Midbrain (tissue), 1 donor: Measurements from ENCODE around the gene ATP8B1.
"Not testable (repeated sequence)": the region's sequence is repeated elsewhere in the genome, so short reads cannot be mapped to it uniquely, and the experiment has no call there.

Experiments
- DNase-seq: peaks from one replicate; lab custom pipeline; 2025; lab: John Stamatoyannopoulos, UW

ATP8B1 gene

DNA sequence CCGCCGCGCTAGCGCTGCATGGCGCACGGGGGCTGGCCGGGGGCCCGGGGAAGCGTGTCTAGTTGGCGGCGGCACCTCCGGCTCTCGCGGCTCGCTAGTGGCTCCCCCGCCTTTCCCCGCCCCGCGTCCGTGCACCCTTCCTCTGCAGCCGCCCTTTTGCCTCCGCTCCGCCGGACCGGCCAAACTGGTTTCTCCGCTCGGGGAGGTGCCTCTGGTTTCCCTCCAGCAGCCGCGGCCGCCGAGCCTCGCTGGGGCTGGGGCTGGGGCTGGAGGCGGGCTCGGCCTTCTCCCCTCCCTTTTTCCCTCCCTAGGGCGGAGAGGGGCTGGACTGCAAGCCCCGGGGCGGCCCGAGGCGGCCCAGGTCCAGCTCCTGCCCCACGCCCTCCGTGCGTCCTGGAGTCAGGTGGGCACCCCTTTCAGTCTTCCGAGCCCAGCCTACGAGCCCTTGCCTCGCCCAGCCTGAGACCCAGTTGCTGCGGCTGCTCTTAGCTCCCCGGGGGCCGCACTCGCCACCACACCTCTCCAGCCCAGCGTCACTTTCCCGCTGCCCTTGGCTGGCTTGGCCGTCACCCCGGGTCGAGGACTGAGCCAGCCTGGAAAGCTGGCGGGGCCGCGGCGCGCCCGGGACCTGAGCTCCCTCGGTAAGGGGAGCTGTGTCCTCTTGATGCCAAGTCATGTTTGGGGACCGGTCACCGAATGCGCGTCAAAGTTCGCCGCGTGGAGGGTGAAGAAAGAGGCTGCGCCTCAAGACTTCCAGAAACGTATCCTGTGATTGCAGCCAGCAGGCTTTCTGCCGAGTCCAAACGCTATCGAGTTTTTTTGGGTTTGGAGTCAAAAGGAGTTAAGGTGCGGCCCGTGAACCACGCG lies at the start of gene ATP8B1:
TSS of gene ATP8B1 (minus strand) at position 213 of the 867 bp plus-strand sequence. CDS start 71,508 bp downstream, outside the sequence.
- DNase-seq = no peak

DNA sequence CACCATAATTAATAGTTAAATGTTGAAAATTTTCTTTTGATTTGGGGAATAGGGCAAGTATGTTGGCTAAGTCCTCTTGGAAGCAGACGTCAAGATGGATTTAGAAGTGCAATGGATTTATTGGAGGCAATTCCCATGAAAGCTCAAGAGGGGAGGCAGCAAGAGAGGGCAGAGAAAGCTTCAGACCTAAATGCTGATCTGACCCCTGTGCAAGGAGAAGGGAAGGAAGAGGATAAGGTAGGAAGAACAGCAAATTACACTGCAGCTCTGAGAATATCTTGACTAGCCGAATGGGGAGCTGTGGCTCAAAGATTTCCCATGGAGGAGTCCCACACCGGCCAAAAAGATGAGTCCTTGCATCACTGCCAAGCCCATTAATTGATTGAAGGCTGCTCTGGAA lies 46.9 kb upstream of the ATP8B1 start:
- no peak for DNase-seq

DNA sequence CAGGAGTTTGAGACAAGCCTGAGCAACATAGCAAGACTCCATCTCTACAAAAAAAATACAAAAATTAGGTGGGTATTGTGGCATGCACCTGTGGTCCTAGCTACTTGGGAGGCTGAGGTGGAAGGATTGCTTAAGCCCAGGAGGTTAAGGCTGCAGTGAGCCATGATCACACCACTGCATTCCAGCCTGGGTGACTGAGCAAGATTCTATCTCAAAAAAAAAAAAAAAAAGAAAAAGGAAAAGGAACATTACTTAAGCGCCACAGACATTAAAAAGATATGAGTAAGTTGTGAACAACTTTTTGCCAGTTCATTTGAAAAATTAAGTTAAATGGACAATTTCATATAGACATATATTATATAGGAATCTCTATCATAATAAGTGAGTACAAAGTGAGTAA lies 45.3 kb upstream of the ATP8B1 start:
- DNase-seq = not testable (repeated sequence)

DNA sequence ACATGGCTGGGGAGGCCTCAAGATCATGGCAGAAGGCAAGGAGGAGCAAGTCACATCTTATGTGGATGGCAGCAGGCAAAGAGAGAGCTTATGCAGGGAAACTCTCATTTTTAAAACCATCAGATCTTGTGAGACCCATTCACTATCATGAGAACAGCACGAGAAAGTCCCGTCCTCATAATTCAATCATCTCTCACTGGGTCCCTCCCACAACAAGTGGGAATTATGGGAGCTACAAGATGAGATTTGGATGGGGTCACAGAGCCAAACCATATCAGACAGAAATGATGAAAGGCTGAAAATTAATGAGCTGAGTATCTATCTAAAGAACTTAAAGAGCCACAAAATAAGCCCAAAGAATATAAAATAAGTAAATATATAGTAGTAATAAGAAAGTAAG lies 44.3 kb upstream of the ATP8B1 start:
- not testable (repeated sequence) for DNase-seq

DNA sequence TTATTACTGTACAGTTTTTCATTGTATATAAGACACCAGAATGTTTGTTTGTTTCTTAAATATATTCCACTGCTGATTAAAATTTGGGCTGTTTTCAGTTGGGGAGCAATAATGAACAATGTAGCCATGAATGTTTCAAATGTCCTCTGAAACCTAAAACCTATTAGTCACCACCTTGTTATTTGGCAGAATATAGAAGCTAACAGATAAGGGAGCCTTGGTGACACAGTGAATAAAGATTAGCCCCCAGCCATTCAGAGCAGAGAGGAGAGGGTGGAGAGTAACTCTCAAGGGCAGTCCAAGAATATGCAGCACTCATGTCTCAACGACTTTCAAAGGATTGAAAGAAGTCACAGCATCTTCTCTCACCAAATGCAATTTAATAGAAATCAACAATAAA lies 43.1 kb upstream of the ATP8B1 start:
- no peak for DNase-seq

DNA sequence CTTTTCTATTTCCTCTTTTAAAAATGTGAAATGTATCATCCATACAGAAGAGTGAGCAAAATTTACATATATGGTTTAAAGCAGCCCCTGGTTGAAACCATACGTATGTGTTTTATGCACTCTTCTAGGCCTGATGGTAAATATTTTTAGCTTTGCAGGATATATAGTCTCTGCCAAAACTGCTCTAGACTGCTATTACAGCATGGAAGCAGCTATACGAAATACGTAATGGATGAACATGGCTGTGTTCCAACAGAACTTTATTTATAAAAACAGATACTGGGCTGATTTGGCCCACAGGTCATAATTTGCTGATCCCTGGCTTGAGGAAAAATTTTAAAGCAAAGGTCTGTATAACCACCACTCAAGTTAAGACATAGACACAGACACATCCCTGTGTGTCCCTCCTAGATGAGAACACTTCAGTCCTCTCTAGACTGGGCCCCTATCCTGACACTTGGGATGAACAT lies 42.5 kb upstream of the ATP8B1 start:
- DNase-seq = no peak

DNA sequence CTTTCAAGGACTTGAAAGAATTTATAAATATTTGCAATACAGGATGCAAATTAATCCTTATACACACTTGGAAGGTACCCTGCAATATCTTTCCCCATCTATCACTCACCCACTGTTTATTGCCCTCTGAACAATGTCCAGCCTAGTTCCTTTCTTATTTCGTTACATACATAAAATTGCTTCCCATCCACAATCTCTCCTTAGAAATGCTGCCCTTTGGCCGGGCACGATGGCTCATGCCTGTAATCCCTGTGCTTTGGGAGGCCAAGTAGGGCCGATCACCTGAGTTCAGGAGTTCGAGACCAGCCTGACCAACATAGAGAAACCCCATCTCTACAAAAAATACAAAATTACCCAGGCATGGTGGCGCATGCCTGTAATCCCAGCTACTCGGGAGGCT lies 41.2 kb upstream of the ATP8B1 start:
- DNase-seq = no peak

DNA sequence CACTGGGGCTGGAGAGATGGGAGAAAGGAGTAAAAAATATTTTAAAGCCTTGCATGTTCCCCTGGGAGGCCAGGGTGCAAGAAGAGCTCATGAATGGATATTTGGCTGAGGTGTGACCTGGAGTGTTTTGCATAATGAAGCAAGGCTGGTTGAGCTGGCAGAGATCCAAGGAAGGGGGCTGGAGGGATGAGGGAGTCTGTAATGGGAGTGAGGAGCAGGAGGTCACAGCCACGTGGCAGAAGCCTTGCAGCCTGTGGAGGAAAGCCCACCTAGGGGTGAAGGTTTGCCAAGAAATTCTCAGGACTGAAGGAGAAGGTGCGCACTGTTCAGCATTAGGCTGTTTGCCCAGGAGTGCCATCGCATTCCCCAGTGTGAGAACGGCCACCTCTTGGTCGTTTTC lies 40.3 kb upstream of the ATP8B1 start:
- DNase-seq = no peak

DNA sequence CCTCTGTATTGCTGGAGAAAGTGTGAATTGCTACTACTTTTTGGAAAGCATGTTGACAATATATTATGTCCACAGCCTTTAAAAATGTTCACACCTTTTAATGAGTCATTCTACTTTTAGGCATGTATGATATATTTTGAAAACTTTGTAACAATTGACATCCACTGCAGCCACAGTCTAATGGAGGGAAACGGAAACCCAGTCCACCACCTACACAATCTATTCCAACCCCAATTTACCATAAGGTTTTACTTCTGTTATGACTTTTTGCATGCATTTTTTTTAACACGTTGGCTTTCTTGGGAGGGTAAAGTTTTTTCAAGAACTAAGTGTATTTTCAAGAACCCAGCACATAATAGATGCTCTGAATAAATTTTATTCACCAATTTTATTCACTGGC lies 38.5 kb upstream of the ATP8B1 start:
- DNase-seq = no peak

DNA sequence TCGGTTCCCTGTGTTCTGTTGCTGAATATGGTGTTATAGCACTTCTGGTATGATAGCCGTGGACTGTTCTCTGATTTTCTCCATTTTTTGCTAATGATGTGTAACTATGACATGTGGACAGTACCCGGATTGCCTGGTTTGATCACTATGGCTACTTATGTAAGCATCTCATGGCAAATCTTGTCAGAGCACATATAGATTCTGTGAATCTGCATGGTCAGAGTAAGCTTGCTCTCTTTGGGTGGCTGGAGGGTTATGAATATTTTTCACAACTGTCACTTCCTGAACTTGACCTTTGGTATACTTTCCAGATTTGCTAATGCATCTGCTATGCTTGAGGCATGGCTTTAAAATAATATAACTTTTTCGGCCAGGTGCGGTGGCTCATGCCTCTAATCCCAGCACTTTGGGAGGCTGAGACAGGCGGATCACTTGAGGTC lies 36.8 kb upstream of the ATP8B1 start:
- DNase-seq = no peak

DNA sequence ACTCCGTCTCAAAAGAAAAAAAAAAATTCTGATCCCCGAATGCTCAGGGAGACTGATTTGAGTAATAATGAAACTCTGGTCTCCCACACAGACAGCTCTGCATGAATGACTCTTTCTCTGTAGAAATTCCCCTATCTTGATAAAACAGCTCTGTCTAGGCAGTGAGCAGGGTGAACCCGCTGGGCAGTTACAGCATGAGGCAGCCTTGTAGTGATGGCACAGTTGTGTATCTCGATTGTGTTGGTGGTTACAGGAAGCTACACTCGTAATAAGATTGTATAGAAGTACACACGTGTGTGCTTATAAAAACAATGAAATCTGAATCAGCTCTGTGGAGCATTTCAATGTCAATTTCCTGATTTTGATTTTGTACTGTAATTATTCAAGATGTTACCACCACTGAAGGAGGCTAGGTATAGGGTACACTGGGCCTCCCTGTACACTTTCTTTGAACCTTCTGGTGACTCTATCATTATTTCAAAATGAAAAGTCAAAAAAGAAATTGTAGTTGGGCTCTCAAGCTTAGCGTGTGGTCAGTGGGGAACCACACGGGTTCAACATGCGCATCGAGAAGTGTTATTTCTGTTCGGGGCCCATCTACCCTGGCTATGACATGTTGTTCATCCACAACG lies 34.9 kb upstream of the ATP8B1 start:
- DNase-seq = no peak

DNA sequence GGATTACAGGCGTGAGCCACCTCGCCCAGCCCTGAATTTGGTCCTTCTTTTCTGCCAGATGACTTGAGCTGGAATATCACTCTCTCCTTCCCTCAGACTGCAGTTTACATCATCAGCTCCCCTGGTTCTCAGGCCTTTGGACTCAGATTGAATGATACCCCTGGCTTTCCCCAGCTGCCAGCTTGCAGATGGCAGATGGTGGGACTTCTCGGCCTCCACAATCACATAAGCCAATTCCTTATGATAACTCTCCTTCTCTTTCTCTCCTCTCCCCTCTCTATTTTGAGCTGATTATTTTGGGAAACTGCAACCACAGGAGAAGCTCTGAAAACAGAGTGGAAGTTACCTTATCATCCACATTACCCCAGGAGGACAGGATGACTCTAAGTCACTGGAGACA lies 33.4 kb upstream of the ATP8B1 start:
- no peak for DNase-seq

DNA sequence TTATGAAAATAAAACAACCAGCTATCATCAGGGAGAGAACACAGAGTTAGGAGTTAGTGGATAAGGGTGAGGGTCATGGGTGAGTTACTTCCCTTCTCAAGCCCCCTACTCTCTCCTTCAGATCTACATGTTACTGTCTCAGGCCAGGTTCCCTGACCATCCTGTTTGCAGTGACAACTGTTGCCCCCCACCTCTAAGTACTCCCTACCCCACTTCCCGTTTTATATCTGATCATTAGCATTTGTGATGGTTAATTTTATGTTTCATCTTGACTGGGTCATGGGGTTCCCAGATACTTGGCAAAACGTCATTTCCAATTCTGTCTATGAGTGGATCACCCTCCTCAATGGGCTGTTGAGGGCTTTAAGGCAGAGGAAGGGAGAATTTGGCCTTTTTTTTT lies 32.8 kb upstream of the ATP8B1 start:
- no peak for DNase-seq

DNA sequence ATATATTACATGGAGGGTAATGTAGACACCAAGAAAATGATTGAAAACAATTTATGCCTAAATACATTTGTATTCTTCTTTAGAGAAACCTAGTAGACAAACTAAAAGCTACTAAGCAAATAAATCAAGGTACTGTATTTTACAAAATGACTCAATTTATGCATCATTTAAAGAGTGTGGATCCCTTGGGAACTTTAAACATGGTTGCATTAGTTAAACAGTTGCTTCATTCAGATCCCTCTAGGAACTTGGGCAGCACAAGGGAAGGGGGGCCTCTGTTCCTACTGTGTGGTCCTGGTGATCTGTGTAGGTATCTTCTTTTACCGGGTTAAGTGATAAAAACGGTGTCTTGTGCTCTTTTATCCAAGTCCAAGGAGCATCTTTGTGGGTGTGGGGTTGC lies 31.5 kb upstream of the ATP8B1 start:
- DNase-seq = no peak

DNA sequence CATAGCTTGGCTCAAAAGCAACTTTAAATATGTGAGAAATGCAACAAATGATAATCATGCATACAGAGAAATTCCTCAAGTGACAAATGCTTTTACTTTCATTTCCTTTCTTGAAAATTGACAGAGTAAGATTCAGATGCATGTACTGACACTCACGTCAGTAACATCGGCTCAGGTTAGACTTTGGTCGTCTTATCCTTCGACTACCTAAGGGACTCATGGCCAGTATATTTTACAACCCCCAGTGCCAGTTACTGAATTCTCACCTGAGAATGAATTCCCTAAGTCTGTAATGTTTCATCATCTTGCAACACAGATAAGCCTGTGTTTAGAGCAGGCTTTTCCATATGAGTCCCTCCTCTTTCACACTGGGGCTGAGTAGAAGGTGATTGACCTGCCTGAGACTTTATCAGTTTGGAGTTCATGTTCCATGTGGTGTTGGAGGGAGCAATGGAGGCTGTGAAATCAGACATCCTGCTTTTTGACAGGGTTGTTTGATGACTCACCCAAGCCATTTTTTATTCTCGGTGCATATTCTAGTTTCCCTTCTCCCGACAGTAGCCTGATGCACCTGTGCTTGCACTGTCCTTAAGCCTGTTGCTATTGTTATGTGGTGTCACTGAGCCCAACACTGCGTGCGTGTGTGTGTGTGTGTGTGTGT lies 30.5 kb upstream of the ATP8B1 start:
- DNase-seq = no peak

DNA sequence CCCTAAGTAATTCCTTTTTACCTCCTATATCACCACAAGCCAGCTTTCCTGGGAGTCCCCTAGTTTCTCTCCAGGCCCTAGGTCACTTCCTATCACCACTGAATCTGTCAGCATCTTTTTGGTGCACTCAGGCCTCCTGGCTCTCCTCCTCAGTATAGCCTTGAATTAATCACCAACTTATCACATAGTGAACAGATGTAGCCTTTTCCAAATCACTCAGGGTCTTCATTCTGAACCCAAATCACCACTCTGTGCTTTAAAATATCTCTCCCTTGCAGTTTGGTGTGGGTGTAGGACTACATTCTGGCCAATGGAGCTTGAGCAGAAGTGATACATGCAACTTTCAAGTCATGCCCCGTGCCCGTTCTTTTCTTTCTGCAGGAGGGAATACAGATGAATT lies 29.6 kb upstream of the ATP8B1 start:
- DNase-seq = no peak

DNA sequence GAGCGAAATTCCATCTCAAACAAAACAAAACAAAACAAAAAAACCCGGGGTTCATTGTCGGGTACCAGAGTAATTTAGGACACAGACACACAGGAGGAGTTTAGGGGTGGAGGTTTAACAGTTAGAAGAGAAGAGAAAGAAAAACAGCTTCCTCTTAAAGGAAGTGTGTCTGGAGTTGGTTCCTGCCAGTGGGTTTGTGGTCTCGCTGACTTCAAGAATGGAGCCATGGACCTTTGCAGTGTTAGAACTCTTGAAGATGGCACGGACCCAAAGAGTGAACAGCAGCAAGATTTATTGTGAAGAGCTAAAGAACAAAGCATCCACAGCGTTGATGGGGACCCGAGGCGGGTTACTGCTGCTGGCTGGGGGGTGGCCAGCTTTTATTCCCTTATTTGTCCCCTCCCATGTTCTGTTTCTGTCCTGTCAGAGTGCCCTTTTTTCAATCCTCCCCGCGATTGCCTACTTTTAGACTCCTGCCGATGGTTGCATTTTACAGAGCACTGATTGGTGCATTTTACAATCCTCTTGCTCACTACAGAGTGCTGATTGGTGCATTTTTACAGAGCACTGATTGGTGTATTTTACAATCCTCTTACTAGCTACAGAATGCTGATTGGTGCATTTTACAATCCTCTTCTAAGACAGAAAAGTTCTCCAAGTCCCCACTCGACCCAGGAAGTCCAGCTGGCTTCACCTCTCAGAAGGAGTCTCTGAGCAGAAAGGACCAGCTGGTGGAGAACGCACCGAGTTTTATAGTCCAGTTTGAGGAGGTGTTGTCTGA lies 28.7 kb upstream of the ATP8B1 start:
- no peak for DNase-seq

DNA sequence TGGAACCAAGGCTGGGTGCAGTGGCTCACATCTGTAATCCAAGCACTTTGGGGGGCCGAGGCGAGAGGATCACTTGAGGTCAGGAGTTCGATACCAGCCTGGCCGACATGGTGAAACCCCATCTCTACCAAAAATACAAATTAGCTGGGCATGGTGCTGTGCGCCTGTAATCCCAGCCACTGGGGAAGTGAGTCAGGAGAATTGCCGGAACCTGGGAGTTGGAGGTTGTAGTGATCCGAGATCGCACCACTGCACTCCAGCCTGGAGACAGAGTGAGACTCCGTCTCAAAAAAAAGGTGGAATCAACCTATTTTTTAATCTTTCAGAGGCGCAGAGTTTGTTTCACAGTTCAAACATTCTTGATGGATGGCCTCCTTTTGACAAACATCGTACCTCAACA lies 24.5 kb upstream of the ATP8B1 start:
- no peak for DNase-seq

DNA sequence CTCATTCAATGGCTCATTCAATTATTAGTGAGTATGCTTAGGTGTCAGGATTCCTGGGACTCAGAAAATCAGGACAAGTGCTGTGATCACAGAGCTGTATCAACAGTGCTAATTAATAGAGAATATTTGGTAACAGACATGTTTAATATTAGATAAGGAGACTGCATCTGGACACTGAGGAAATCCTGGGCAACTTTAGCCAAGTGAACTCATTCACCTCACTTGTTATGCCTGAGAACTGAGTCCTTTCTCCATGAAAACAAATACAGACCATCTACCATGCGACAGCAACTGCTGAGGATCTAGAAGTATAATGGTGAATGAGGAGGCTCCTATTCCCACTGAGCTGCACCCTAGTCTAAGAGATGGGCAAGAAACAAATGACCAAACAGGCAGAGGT lies 23.1 kb upstream of the ATP8B1 start:
- no peak for DNase-seq

DNA sequence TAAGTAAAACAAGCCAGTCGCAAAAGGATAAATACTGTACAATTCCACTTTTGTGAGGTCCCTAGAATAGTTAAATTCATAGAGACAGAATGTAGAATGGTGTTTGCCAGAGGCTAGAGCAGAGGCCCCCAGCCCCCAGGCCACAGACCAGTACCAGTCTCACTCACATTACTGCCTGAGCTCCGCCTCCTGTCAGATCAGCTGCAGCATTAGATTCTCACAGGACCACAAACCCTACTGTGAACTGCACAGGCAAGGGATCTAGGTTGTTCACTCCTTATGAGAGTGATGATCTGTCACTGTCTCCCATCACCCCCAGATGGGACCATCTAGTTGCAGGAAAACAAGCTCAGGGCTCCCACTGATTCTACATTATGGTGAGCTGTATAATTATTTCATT lies 17.5 kb upstream of the ATP8B1 start:
- DNase-seq = not testable (repeated sequence)

DNA sequence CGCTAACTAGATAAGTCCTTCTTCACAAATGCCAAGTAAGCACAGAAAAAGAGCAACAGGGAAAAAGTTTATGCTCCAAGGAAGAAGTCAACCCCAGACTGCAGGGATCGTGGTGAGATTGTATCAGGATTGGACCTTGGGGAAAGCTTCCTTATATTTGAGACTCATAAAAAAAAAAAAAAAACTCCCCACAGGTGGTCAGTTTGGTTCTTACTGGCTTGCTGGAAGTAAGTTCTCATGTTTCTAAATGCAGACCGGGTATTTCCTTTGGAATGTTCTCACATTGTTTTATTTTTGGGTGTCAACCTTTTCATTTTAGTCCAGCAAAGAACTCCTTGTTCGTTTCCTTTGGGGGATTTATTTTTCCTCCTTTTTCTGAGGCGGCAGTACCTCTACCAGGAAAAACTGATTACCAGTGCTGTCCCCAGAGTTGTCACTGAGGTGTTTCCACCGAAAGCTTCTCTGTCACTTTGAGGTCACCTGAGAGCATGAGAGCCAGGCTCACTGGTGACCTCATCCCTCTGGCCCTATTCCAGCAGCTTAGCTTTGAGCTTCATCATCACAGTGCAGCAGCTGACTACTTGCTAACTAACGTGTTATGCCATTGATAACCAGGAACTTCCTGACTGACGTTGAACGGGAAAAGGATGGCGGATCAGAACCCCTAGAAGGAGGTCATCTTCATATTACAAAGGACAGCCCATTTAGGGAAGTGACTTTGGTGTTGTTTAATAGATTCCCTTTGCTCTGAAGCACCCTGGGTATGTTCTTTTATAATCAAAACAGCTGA lies 16.8 kb upstream of the ATP8B1 start:
- DNase-seq = no peak
